Suprapubic skin (tissue), 4 donors: ENCODE results near the gene SEC23B.

Experiments
- EP300 ChIP-seq: sonication (generic); formaldehyde crosslinking; IDR thresholded peaks from one replicate; pipeline ENCODE4 v1.6.1; 2017; ENCODE audit warnings: antibody characterized with exemption
- POLR2A ChIP-seq, 2 donors: fragments of 450-650 bp; IDR thresholded peaks; one replicate each; pipeline ENCODE4 v1.6.1; 2017; ENCODE audit warnings: antibody characterized with exemption in 2 of 2, mild to moderate bottlenecking in 2 of 2, moderate library complexity in 2 of 2
- POLR2AphosphoS5 ChIP-seq, 3 donors: sonication (generic); formaldehyde crosslinking; IDR thresholded peaks; one replicate each; pipeline ENCODE4 v1.6.1; 2017; ENCODE audit warnings: antibody characterized with exemption in 3 of 3
- TF ChIP-seq, protein P1 (sequence below), 2 donors: fragments of 200-600 bp in 1 of 2; fragments of 450-650 bp in 1 of 2; sonication (generic) in 1 of 2; IDR thresholded peaks; one replicate each; pipeline ENCODE4 v1.5.1; 2016 to 2019; ENCODE audit warnings: antibody characterized with exemption in 2 of 2, mild to moderate bottlenecking in 1 of 2, moderate library complexity in 1 of 2

GRCh38 chr20:18496042-18496441, 11.7 kb upstream of the SEC23B start:
- no peak for TF ChIP-seq POLR2A (IDR thresholded peaks at IDR 0.05)
- no peak for TF ChIP-seq EP300
- TF ChIP-seq, protein P1, sequence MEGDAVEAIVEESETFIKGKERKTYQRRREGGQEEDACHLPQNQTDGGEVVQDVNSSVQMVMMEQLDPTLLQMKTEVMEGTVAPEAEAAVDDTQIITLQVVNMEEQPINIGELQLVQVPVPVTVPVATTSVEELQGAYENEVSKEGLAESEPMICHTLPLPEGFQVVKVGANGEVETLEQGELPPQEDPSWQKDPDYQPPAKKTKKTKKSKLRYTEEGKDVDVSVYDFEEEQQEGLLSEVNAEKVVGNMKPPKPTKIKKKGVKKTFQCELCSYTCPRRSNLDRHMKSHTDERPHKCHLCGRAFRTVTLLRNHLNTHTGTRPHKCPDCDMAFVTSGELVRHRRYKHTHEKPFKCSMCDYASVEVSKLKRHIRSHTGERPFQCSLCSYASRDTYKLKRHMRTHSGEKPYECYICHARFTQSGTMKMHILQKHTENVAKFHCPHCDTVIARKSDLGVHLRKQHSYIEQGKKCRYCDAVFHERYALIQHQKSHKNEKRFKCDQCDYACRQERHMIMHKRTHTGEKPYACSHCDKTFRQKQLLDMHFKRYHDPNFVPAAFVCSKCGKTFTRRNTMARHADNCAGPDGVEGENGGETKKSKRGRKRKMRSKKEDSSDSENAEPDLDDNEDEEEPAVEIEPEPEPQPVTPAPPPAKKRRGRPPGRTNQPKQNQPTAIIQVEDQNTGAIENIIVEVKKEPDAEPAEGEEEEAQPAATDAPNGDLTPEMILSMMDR (IDR thresholded peaks at IDR 0.05), result no peak
- no peak for TF ChIP-seq POLR2AphosphoS5 (IDR thresholded peaks at IDR 0.05)
